Medulla oblongata (tissue), 1 donor: Measurements from ENCODE around the gene CYFIP1.
A peak's percentile ranks its signal among the peaks of the same experiment; 100 is the strongest.
"Not testable (repeated sequence)": the region's sequence is repeated elsewhere in the genome, so short reads cannot be mapped to it uniquely, and the experiment has no call there.

Experiments used
- DNase-seq: peaks from one replicate; pipeline ENCODE4 v3.0.0-alpha.2; 2015; ENCODE audit errors: extremely low spot score

Gene CYFIP1

GRCh38 chr15:22980189-22981050, at the start of gene CYFIP1:
Gene CYFIP1, minus strand, starts transcription at chr15:22980368. Its CDS starts 33,083 bp downstream, at chr15:22947285.
- DNase-seq: peak; percentile 73

GRCh38 chr15:23026218-23026617, 46.0 kb upstream of the CYFIP1 start:
- no peak for DNase-seq

- DNase-seq: no peak
Observed at GRCh38 chr15:23022156-23022555, 42.0 kb upstream of the CYFIP1 start.

- no peak for DNase-seq
Observed at GRCh38 chr15:23014394-23015000, 34.3 kb upstream of the CYFIP1 start.

- DNase-seq: no peak
Observed at GRCh38 chr15:23013681-23014080, 33.5 kb upstream of the CYFIP1 start.

- DNase-seq: not testable (repeated sequence)
Observed at GRCh38 chr15:23012616-23013015, 32.4 kb upstream of the CYFIP1 start.

GRCh38 chr15:23003736-23004135, 23.6 kb upstream of the CYFIP1 start:
- no peak for DNase-seq

- no peak for DNase-seq
Observed at GRCh38 chr15:23002920-23003319, 22.8 kb upstream of the CYFIP1 start.

GRCh38 chr15:22995795-22996194, 15.6 kb upstream of the CYFIP1 start:
- DNase-seq: no peak

GRCh38 chr15:22992024-22992326, 11.8 kb upstream of the CYFIP1 start:
- DNase-seq: peak; percentile 46

GRCh38 chr15:22989576-22990477, 9.7 kb upstream of the CYFIP1 start:
- no peak for DNase-seq

GRCh38 chr15:22988811-22989210, 8.6 kb upstream of the CYFIP1 start:
- no peak for DNase-seq

- not testable (repeated sequence) for DNase-seq
Observed at GRCh38 chr15:22981931-22982330, 1.8 kb upstream of the CYFIP1 start.

- DNase-seq: no peak
Observed at GRCh38 chr15:22981051-22981840, 1.1 kb upstream of the CYFIP1 start.

- DNase-seq: no peak
Observed at GRCh38 chr15:22979238-22980188, 655 bp downstream of the CYFIP1 start.

- DNase-seq: no peak
Observed at GRCh38 chr15:22978691-22979237, 1.4 kb downstream of the CYFIP1 start.

- DNase-seq: peak; percentile 82
Observed at GRCh38 chr15:22974745-22975144, 5.4 kb downstream of the CYFIP1 start.

- no peak for DNase-seq
Observed at GRCh38 chr15:22973987-22974386, 6.2 kb downstream of the CYFIP1 start.

- peak; percentile 78 for DNase-seq
Observed at GRCh38 chr15:22973286-22973685, 6.9 kb downstream of the CYFIP1 start.

GRCh38 chr15:22969489-22969888, 10.7 kb downstream of the CYFIP1 start:
- no peak for DNase-seq
